ENCODE data around the gene CASS4.

The CASS4 gene

DNA sequence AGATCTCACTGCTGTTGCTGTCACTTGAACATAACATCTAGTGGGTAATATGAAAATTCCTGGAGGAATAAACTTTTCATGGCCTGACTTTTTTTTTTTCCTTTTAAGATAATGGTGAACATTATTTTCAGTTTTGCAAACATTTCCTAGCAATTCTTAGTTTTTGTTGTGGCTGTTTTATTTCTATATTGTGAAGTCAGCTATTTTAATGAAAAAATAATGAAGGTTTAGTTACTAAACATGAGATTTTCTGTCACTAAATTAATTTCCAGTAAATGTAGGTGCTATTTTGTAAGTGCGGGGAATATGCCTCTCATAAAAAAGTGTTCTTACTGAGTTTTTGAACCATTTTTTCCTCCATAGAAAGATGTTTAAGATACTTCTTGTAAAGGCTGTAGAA lies 89.1 kb downstream of the CASS4 start:
- no peak overlapping the region for H3K4me3 ChIP-seq (ENCODE audit: low read depth, low read length)
- TF ChIP-seq, protein P1, sequence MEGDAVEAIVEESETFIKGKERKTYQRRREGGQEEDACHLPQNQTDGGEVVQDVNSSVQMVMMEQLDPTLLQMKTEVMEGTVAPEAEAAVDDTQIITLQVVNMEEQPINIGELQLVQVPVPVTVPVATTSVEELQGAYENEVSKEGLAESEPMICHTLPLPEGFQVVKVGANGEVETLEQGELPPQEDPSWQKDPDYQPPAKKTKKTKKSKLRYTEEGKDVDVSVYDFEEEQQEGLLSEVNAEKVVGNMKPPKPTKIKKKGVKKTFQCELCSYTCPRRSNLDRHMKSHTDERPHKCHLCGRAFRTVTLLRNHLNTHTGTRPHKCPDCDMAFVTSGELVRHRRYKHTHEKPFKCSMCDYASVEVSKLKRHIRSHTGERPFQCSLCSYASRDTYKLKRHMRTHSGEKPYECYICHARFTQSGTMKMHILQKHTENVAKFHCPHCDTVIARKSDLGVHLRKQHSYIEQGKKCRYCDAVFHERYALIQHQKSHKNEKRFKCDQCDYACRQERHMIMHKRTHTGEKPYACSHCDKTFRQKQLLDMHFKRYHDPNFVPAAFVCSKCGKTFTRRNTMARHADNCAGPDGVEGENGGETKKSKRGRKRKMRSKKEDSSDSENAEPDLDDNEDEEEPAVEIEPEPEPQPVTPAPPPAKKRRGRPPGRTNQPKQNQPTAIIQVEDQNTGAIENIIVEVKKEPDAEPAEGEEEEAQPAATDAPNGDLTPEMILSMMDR (IDR thresholded peaks at IDR 0.05; ENCODE audit: borderline replicate concordance, insufficient read depth, low read depth, low read length): no peak

DNA sequence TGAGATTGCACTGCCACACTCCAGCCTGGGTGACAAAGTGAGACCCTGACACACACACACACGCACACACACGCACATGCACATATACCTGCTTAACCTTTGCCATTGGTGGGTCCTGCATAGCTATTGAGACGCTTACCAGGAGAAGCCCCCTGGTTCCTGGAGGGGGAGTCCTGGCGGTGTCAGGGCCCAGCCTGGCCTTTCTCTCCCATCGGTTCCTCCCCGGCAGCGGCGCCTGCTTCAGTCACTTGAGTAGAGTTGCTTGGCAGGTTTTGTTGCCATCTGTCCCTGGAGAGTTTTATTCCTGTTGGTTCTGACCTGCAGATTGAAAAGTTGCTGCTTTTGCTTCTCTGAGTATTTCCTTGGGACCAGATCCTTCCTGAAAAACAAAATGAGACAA lies 91.9 kb downstream of the CASS4 start:
- TF ChIP-seq, protein P1 (IDR thresholded peaks at IDR 0.05; ENCODE audit: borderline replicate concordance, insufficient read depth, low read depth, low read length): no peak

DNA sequence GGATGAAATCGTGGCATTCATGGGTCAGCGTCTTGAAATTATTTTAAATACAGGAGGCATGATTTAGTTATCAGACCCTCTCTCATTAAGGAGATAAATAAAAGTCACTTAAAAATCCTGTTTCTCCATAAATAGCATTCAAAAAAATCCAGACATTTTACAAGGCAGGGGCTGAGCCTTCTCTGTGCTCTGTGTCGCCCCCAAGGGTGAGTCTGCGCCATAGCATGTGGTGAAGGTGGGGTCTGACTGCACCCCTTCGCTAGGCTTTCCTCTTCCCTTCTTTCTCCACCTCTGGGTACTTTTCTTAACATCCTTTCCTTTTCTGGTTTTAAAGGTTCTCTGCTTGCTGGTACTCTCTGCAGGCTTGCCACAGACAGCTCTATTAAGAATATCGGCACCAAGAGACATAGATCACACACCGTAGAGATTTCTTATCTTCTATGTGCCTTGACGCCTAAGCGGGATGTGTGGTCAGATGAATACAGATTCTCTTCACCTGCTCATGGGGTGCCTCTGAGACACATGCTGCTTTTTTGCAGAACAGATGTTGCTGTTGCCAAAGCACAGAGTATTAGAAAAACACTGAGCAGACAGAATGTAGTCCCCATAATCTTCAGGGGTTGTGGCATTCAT lies 92.4 kb downstream of the CASS4 start:
- H3K4me3 ChIP-seq (ENCODE audit: low read depth, low read length): no peak overlapping the region
- TF ChIP-seq, protein P1 (IDR thresholded peaks at IDR 0.05; ENCODE audit: borderline replicate concordance, insufficient read depth, low read depth, low read length): peak; percentile 57

More for the DNA sequence above, 91.9 kb downstream of the CASS4 start:
- no peak overlapping the region for H3K4me3 ChIP-seq (ENCODE audit: low read depth, low read length)

DNA sequence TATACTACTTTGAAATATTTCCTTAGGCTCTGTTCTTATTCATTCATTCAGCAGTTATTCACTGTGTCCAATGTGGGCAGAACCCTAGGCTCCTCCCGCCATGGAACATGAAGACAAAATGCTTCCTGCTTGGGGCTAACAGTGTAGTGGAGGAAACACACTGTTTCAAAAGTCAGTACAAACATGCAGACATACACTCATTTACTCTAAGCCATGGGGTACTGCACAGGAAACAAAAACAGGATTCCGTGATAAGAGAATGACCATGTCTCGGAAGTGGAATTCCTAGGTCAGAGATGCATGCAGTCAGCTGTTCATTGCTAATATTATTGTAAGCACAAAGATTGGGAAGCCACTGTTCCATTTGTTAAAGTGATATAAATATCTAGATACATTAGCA lies 94.0 kb downstream of the CASS4 start:
- no peak overlapping the region for H3K4me3 ChIP-seq (ENCODE audit: low read depth, low read length)
- TF ChIP-seq, protein P1 (IDR thresholded peaks at IDR 0.05; ENCODE audit: borderline replicate concordance, insufficient read depth, low read depth, low read length): no peak
